Neural progenitor cell (in vitro differentiated cells): ENCODE data around the gene SLC25A6.

Source experiments
- EZH2 ChIP-seq: fragments of 200-600 bp; sonication (generic); IDR thresholded peaks from 2 replicates; pipeline ENCODE4 v1.6.1; 2017; ENCODE audit warnings: antibody characterized with exemption, mild to moderate bottlenecking, moderate library complexity
- EZH2phosphoT487 ChIP-seq: fragments of 200-600 bp; sonication (generic); IDR thresholded peaks from 2 replicates; pipeline ENCODE4 v1.6.1; 2017; ENCODE audit warnings: antibody characterized with exemption
- TF ChIP-seq, protein P1 (sequence below): fragments of 200-600 bp; sonication (generic); IDR thresholded peaks from 2 replicates; pipeline ENCODE4 v1.5.1; 2017; ENCODE audit warnings: antibody characterized with exemption, mild to moderate bottlenecking

- TF ChIP-seq, protein P1, sequence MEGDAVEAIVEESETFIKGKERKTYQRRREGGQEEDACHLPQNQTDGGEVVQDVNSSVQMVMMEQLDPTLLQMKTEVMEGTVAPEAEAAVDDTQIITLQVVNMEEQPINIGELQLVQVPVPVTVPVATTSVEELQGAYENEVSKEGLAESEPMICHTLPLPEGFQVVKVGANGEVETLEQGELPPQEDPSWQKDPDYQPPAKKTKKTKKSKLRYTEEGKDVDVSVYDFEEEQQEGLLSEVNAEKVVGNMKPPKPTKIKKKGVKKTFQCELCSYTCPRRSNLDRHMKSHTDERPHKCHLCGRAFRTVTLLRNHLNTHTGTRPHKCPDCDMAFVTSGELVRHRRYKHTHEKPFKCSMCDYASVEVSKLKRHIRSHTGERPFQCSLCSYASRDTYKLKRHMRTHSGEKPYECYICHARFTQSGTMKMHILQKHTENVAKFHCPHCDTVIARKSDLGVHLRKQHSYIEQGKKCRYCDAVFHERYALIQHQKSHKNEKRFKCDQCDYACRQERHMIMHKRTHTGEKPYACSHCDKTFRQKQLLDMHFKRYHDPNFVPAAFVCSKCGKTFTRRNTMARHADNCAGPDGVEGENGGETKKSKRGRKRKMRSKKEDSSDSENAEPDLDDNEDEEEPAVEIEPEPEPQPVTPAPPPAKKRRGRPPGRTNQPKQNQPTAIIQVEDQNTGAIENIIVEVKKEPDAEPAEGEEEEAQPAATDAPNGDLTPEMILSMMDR, result no peak
- TF ChIP-seq EZH2phosphoT487 (no peak), EZH2 (no peak)
Observed at GRCh38 chrX:1416965-1417760, 25.2 kb upstream of the SLC25A6 start.
